WTC11 (cell line): ENCODE measurements around the gene CLEC16A. TPM values are rescaled to one million over a fixed set of nuclear protein-coding genes. Genes with fewer than 3 reads are reported as not detected.

Experiments used
- ATAC-seq: fragments of 200-7000 bp; cut with Tn5 transposase; 2 replicates; pipeline ENCODE4 v1.10.0; 2021; ENCODE audit warnings: mild to moderate bottlenecking, moderate library complexity
- CTCF ChIA-PET: fragments of 300-600 bp; sonication (Branson Sonifier 250); formaldehyde crosslinking; loops from one replicate; lab custom pipeline; 2021; ENCODE audit warnings: antibody characterized with exemption; lab: Charles Lee
- POLR2A ChIA-PET: fragments of 350-600 bp; sonication (Branson Sonifier 250); formaldehyde crosslinking; loops from one replicate; lab custom pipeline; 2021; ENCODE audit warnings: antibody characterized with exemption; lab: Charles Lee
- DNase-seq: peaks from one replicate; pipeline ENCODE4 v3.0.0; 2021; ENCODE audit warnings: low spot score
- H3K27ac Mint-ChIP-seq: 2 replicates; pipeline ENCODE4 v1.8.0; 2021; ENCODE audit warnings: mixed read lengths
- H3K27me3 Mint-ChIP-seq: 2 replicates; pipeline ENCODE4 v1.8.0; 2021; ENCODE audit warnings: low read depth, mild to moderate bottlenecking, moderate library complexity, mixed read lengths
- H3K36me3 Mint-ChIP-seq: 2 replicates; pipeline ENCODE4 v1.8.0; 2021; ENCODE audit warnings: mixed read lengths
- H3K4me1 Mint-ChIP-seq: 2 replicates; pipeline ENCODE4 v1.8.0; 2022; ENCODE audit warnings: mixed read lengths
- H3K4me3 Mint-ChIP-seq: 2 replicates; pipeline ENCODE4 v1.8.0; 2021; ENCODE audit warnings: mild to moderate bottlenecking, moderate library complexity, mixed read lengths
- H3K9me3 Mint-ChIP-seq: 2 replicates; pipeline ENCODE4 v1.8.0; 2021; ENCODE audit warnings: mixed read lengths
- ATF2 ChIP-seq: sonication (generic); formaldehyde crosslinking; IDR thresholded peaks from 2 replicates; pipeline ENCODE4 v1.8.1; 2022; ENCODE audit warnings: low read depth, missing genetic modification reagents, borderline replicate concordance
- CDX4 ChIP-seq: fragments of 250-450 bp; sonication (Bioruptor Pico); IDR thresholded peaks from 2 replicates; pipeline ENCODE4 v1.9.0; 2021; ENCODE audit warnings: moderate library complexity, mild to moderate bottlenecking, inconsistent platforms, borderline replicate concordance
- CREB1 ChIP-seq: sonication (generic); formaldehyde crosslinking; IDR thresholded peaks from 2 replicates; pipeline ENCODE4 v1.8.0; 2023; ENCODE audit warnings: mild to moderate bottlenecking, missing genetic modification reagents
- E2F5 ChIP-seq: sonication (generic); formaldehyde crosslinking; IDR thresholded peaks from 2 replicates; pipeline ENCODE4 v1.8.1; 2022; ENCODE audit warnings: mild to moderate bottlenecking, moderate library complexity, missing genetic modification reagents
- GABPB1 ChIP-seq: sonication (generic); formaldehyde crosslinking; IDR thresholded peaks from 2 replicates; pipeline ENCODE4 v1.8.1; 2023; ENCODE audit warnings: mild to moderate bottlenecking, missing genetic modification reagents
- GRHL2 ChIP-seq: fragments of 250-450 bp; sonication (Bioruptor Pico); IDR thresholded peaks from 2 replicates; pipeline ENCODE4 v1.8.0; 2022; ENCODE audit warnings: mild to moderate bottlenecking, moderate library complexity; ENCODE audit not compliant: insufficient replicate concordance, severe bottlenecking
- HMGXB4 ChIP-seq: sonication (generic); formaldehyde crosslinking; IDR thresholded peaks from 2 replicates; pipeline ENCODE4 v1.8.1; 2023; ENCODE audit warnings: mild to moderate bottlenecking, moderate library complexity, missing genetic modification reagents
- NFE2L1 ChIP-seq: sonication (generic); formaldehyde crosslinking; IDR thresholded peaks from 2 replicates; pipeline ENCODE4 v1.8.1; 2023; ENCODE audit warnings: missing genetic modification reagents
- OVOL2 ChIP-seq: fragments of 250-450 bp; sonication (Bioruptor Pico); IDR thresholded peaks from 2 replicates; pipeline ENCODE4 v1.9.0; 2021; ENCODE audit warnings: mild to moderate bottlenecking, borderline replicate concordance
- RORB ChIP-seq: fragments of 250-450 bp; sonication (Bioruptor Pico); IDR thresholded peaks from 2 replicates; pipeline ENCODE4 v1.9.0; 2021; ENCODE audit warnings: mild to moderate bottlenecking
- SMAD4 ChIP-seq: sonication (generic); formaldehyde crosslinking; IDR thresholded peaks from 2 replicates; pipeline ENCODE4 v1.8.0; 2022; ENCODE audit warnings: mild to moderate bottlenecking, missing genetic modification reagents
- USF2 ChIP-seq: sonication (generic); formaldehyde crosslinking; IDR thresholded peaks from 2 replicates; pipeline ENCODE4 v1.8.1; 2023; ENCODE audit warnings: mild to moderate bottlenecking, missing genetic modification reagents, moderate library complexity
- ZNF219 ChIP-seq: sonication (generic); formaldehyde crosslinking; IDR thresholded peaks from 2 replicates; pipeline ENCODE4 v1.8.0; 2023; ENCODE audit warnings: missing genetic modification reagents, mild to moderate bottlenecking, borderline replicate concordance
- total RNA-seq: library from RNA; stranded (reverse); gene quantifications from 3 replicates; pipeline ENCODE4 v1.2.3, GENCODE V29; 2021

Gene CLEC16A
- total RNA-seq, 1 experiment from 2014 or later: 14.4 TPM

- ChIA-PET CTCF (no interaction called here), POLR2A (no interaction called here)
- H3K27me3 Mint-ChIP-seq: no peaks in the 10 kb centered on the region
- no peaks in the 10 kb centered on the region for H3K4me1 Mint-ChIP-seq
- H3K27ac Mint-ChIP-seq: no peak overlapping the region; the same call in 1 of the 2 replicates
- TF ChIP-seq CREB1 (CRISPR knock-in tag) (no peak), SMAD4 (CRISPR knock-in tag) (no peak), RORB (CRISPR knock-in tag) (no peak), USF2 (CRISPR knock-in tag) (no peak), ATF2 (CRISPR knock-in tag) (no peak), HMGXB4 (CRISPR knock-in tag) (no peak), ZNF219 (CRISPR knock-in tag) (no peak)
- DNase-seq (no peak), ATAC-seq (no peak)
- H3K9me3 Mint-ChIP-seq: no peaks in the 10 kb centered on the region
- H3K36me3 Mint-ChIP-seq: no peaks in the 10 kb centered on the region
- H3K4me3 Mint-ChIP-seq: no peak overlapping the region
Measured at GRCh38 chr16:11170696-11171447, 226.5 kb downstream of the CLEC16A start.

GRCh38 chr16:11171448-11171709 is 227.0 kb downstream of the CLEC16A start:
- H3K27me3 Mint-ChIP-seq: no peaks in the 10 kb centered on the region
- POLR2A ChIA-PET: no interaction called here
- CTCF ChIA-PET: no interaction called here

GRCh38 chr16:11171757-11172299 is 227.5 kb downstream of the CLEC16A start:
- CTCF ChIA-PET: interaction anchor here (1.5 kb wide), 1 partner anchor 200 kb away, joined by 4 read pairs; no protein-coding TSS in a partner anchor
- H3K27me3 Mint-ChIP-seq: no peaks in the 10 kb centered on the region
- no peaks in the 10 kb centered on the region for H3K36me3 Mint-ChIP-seq

More at GRCh38 chr16:11171448-11171709, 227.0 kb downstream of the CLEC16A start:
- Mint-ChIP-seq H3K4me1 (no peaks in the 10 kb centered on the region), H3K9me3 (no peaks in the 10 kb centered on the region), H3K36me3 (no peaks in the 10 kb centered on the region), H3K4me3 (no peak overlapping the region), H3K27ac (no peak overlapping the region)
- DNase-seq (no peak), ATAC-seq (no peak)
- TF ChIP-seq CDX4 (CRISPR knock-in tag) (no peak), GRHL2 (CRISPR knock-in tag) (no peak)

More at GRCh38 chr16:11171757-11172299, 227.5 kb downstream of the CLEC16A start:
- Mint-ChIP-seq H3K9me3 (no peaks in the 10 kb centered on the region), H3K4me3 (no peak overlapping the region), H3K4me1 (no peaks in the 10 kb centered on the region), H3K27ac (peak overlapping the region; percentile 61)
- no peak for ATAC-seq
- POLR2A ChIA-PET: no interaction called here
- no peak for DNase-seq
- no peak for TF ChIP-seq OVOL2 (CRISPR knock-in tag)
- TF ChIP-seq NFE2L1 (CRISPR knock-in tag): no peak
- TF ChIP-seq E2F5 (CRISPR knock-in tag): no peak
- TF ChIP-seq ZNF219 (CRISPR knock-in tag): no peak
- no peak for TF ChIP-seq GABPB1 (CRISPR knock-in tag)
